GM19468 (cell line): ENCODE measurements around the gene S100A12.
"Not testable (repeated sequence)": the region's sequence is repeated elsewhere in the genome, so short reads cannot be mapped to it uniquely, and the experiment has no call there.

ENCODE experiments used
- ATAC-seq: cut with Tn5 transposase; IDR thresholded peaks from one replicate; pipeline ENCODE4 v1.9.1; 2021; ENCODE audit warnings: mild to moderate bottlenecking, moderate library complexity, moderate number of reproducible peaks; ENCODE audit not compliant: unreplicated experiment; ENCODE audit errors: extremely low read depth

The S100A12 gene

DNA sequence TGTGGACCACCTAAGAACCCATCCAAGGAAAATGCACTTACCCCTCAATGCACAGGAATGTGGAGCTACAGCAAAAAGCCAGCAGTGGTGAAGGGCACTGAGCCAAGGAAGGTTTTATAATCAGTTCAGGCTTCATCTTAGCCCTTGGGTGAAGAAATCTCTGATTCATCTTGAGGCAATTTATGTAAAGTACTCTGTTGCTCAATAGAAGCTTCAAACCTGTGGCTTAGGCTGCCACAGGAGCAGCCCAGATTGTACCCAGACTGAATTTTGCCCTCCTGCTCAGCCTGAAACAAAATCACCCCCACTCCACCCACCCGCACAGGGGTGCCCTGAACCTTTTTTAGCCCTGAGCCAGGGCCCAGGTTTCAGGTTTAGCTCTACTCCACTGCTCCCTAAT lies at the start of gene S100A12:
S100A12 (minus strand) TSS at position 111 of the 400 bp plus-strand sequence. CDS start 1,029 bp downstream, outside the sequence.
- ATAC-seq, result no peak

- no peak for ATAC-seq
These were observed 47.1 kb upstream of the S100A12 start for GRCh38 chr1:153422450-153423068.

DNA sequence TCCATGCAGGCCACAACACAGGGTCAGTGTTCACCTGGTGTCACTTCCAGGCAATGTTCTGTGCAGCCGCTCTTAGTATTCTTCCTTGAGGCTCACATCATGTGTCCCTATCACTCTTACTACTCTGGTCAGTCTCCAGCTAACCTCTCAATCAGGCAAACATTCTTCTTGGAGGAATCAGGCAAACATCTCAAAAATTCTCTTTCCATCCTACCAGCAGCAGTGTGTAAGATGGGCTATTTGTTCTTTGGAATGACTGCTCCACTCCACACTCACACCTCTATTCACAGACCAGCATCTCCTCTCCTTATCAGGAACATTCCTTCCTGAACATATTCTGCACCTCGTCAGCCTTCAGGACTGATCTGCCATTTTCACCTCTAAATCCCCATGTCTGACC lies 44.9 kb upstream of the S100A12 start:
- no peak for ATAC-seq

DNA sequence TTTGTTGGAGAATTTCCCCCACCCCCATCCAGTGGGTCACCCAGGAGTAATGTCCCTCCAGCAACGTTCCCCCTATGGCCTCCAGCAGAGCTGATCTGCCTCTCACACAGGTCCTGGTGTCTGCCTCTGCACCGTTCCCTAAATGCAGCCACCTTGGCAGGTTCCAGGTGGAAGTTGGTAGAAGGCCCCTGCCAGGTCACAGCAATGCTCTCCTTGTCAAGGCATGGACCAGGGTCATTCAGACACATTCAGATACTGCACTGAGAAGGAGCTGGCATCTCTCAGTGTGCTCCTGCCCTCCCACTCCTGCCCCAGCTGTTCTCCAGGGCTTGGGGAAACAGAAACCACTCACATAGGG lies 44.0 kb upstream of the S100A12 start:
- ATAC-seq, result not testable (repeated sequence)

- not testable (repeated sequence) for ATAC-seq
These were observed 43.5 kb upstream of the S100A12 start for GRCh38 chr1:153418758-153419435.

GRCh38 chr1:153417136-153417888 lies 41.9 kb upstream of the S100A12 start:
- no peak for ATAC-seq

DNA sequence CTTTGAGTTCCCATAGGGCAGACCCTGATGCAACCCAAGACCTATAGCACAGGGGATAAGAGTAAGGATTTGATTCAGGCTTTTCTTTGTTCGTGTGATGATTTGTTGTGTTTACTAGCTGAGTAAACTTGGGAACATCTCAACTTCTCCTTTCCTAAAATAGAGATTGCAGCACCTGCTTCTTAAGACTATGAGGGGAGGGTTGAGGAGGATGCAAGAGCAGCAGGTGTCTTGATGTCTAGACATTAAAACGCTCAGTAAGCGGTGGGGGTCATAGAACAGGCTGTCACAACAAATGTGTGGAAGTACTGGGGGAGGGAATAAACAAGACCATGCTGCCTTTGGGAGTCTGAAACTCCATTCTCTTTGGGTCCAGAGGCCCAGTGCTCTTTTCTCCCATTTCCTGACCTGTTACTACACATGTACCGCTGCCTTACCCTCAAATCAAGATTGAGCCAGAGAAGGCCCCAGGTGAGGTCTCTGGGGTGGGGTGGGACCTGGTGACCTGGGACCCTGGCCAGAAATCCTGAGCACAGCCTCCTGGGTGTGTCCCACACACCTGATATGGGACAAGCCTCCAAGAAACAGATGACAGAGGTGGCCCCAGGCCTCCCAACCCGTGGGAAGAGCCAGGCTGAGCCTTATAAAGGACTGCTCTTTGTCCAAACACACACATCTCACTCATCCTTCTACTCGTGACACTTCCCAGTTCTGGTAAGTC lies 40.6 kb upstream of the S100A12 start, which contains the start of gene S100A7A:
S100A7A (plus strand) TSS at position 671 of the 721 bp plus-strand sequence. CDS start 1,563 bp downstream, outside the sequence.
- no peak for ATAC-seq

DNA sequence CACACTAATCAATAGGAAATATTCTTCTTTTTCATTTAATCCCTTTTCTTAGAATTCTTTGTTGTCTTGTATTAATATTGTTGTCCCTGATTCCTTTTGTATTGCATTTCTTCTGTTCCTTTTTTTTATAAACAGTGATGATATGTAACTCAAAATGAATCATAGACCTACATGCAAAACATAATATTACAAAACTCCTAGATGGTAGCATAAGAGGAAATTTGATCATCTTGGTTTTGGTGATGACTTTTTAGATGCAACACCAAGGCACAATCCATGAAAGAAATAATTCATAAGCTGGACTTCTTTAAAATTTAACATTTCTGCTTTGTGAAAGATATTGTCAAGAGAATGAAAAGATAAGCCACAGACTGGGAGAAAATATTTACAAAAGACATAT lies 38.5 kb upstream of the S100A12 start:
- ATAC-seq, result not testable (repeated sequence)

DNA sequence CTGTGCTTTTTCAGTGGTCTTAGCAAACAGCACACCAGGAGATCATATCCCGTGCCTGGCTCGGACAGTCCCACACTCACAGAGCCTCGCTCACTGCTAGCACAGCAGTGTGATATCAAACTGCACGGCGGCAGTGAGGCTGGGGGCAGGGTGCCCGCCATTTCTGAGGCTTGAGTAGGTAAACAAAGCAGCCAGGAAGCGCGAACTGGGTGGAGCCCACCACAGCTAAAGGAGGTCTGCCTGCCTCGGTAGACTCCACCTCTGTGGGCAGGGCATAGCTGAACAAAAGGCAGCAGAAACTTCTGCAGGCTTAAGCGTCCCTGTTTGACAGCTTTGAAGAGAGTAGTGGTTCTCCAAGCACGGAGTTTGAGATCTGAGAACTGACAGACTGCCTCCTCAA lies 31.9 kb upstream of the S100A12 start:
- not testable (repeated sequence) for ATAC-seq

DNA sequence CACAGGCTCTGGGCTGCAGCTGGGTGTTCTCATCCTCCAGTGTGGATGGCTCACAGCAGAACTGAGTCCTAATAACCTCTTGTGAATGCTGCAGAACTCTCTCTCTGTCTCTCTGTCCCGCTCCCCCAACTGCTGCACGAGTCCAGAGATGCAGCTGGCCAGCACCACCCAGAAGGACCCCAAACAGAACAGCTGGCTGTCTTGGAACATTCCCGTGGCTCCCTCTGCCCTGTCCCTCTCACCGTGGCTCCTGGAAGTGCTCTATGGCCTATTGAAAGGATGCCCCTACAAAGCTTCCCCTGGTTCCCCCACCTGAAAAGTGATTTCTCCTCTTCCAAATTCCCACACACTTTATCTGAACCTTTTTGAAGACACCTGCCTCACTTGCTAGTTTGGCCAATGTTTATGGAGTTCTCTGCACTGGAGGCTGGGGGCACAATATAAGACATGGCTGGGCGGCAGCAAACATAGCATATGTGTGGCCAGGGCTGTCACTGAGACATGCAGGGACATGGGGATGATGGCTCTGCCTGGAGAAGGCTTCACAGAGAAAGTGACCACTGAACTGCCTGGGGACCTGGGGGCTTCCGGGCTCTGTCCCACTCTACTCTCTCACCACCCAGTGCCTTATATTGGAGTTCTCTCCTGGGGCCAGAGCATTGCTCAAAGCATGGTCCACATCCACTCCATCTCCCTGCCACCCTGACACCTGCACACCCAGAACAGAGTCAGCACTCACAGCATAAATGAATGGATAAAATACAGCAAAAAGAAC lies 30.6 kb upstream of the S100A12 start:
- not testable (repeated sequence) for ATAC-seq

- no peak for ATAC-seq
These were observed 29.3 kb upstream of the S100A12 start for GRCh38 chr1:153404768-153405167.

GRCh38 chr1:153404086-153404635 lies 28.7 kb upstream of the S100A12 start:
- ATAC-seq, result no peak

GRCh38 chr1:153403421-153404085 lies 28.1 kb upstream of the S100A12 start:
- no peak for ATAC-seq

- ATAC-seq, result no peak
These were observed 26.8 kb upstream of the S100A12 start for GRCh38 chr1:153402226-153402625.

- ATAC-seq, result no peak
These were observed 26.0 kb upstream of the S100A12 start for GRCh38 chr1:153401461-153401860.

DNA sequence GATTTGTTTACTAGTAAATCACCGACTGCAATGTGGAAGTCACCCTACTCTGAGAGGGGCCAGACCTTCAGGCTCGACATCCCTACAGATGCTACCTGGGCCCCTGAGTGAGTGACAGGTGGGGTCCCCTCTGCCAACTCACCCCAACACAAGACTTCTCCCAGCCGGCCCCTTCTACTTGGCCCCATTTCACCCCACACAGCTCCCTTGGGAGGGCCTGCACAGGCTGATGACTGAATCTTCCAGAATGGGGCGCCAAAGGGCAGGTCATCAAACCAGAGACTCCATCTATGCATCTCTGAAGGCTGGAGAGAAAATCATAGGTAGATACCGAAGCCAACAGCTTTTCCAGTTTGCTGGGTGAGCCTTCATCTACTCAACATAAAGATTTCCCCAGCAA lies 24.8 kb upstream of the S100A12 start:
- no peak for ATAC-seq

DNA sequence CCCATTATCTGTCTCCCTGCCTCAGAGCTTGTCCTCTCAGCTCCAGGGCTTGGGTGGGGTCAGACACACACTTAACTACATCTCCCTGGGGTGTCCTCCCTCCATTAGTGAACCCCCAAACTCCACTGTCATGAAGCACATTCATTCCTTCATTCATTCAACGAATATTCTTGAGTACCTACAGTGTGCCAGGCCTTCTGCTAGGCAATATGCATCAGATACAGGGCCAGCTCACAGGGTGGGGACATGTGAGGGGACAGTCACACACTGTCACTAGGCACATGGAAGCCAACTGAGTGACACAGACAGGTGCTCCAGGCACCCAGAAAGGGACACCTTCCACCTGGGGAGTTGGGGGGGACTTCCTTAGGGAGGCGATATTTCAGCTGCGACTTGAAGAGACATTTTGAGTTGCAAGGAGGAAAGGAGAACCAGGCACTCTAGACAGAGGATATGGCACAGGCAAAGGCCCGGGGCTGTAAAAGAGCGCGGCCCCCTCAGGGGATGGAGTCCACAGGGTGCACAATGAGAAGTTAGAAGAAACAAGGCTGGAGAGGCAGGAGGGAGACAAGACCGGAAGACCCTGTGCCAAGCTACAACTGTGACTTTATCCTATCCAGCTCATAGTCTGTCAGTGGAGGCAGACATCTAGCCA lies 24.1 kb upstream of the S100A12 start:
- no peak for ATAC-seq

- no peak for ATAC-seq
These were observed 22.7 kb upstream of the S100A12 start for GRCh38 chr1:153397924-153398651.
